Astrocyte (in vitro differentiated cells and primary cell): ENCODE data around the gene EML6.

Experiments
- CTCF ChIP-seq: IDR thresholded peaks from 2 replicates; pipeline ENCODE4 v1.5.1; 2011; ENCODE audit warnings: low read depth, mild to moderate bottlenecking, inconsistent platforms, low read length, moderate library complexity; ENCODE audit not compliant: insufficient read depth
- EZH2 ChIP-seq: IDR thresholded peaks from 2 replicates; pipeline ENCODE4 v1.6.1; 2012; ENCODE audit warnings: mild to moderate bottlenecking, low read length, inconsistent platforms; ENCODE audit not compliant: insufficient read depth

DNA sequence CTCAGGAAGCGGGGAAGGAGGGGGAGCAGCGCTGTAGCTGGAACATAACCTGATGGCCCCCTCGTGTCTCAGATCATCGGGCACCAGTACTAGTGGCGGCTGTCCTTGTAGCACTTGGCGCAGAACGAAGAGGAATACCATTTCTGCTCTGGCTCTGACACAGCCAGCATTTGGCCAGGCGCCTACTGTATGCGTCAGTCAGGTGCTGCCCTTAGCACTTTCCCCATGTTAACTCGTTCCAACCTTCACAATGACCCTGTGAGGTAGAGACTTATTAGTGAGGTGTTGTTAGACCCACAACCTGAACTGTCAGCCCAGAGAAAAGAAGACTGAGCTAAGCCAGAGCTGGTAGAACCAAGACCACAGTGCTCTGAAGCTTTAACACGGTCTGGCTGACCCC lies 47.7 kb upstream of the EML6 start:
- TF ChIP-seq EZH2 (no peak), CTCF (no peak)
